Sigmoid colon (tissue), 4 donors: ENCODE results near the gene CBLB.

ENCODE experiments used
- CTCF ChIP-seq, 4 experiments: fragments of 450-650 bp in 3 of 4; fragments of 200-600 bp in 1 of 4; IDR thresholded peaks; one replicate each; pipeline ENCODE4 v1.5.1; 2016 to 2019; ENCODE audit warnings: antibody characterized with exemption in 4 of 4, mild to moderate bottlenecking in 3 of 4, moderate library complexity in 2 of 4
- EP300 ChIP-seq, 4 donors: sonication (generic); formaldehyde crosslinking; IDR thresholded peaks; one replicate each; pipeline ENCODE4 v1.6.1; 2017; ENCODE audit warnings: antibody characterized with exemption in 4 of 4
- POLR2A ChIP-seq, 2 donors: fragments of 450-650 bp; IDR thresholded peaks; one replicate each; pipeline ENCODE4 v1.6.1; 2016; ENCODE audit warnings: antibody characterized with exemption in 2 of 2, mild to moderate bottlenecking in 2 of 2, moderate library complexity in 2 of 2
- POLR2AphosphoS5 ChIP-seq, 4 donors: sonication (generic); formaldehyde crosslinking; IDR thresholded peaks; one replicate each; pipeline ENCODE4 v1.6.1; 2017; ENCODE audit warnings: antibody characterized with exemption in 4 of 4

GRCh38 chr3:105622169-105622568 lies 246.6 kb downstream of the CBLB start:
- TF ChIP-seq POLR2AphosphoS5 (IDR thresholded peaks at IDR 0.05) (no peak), CTCF (IDR thresholded peaks at IDR 0.05) (no peak), POLR2A (IDR thresholded peaks at IDR 0.05) (no peak), EP300 (IDR thresholded peaks at IDR 0.05) (no peak)
